ENCODE measurements around the gene PAPOLA.

The PAPOLA gene

DNA sequence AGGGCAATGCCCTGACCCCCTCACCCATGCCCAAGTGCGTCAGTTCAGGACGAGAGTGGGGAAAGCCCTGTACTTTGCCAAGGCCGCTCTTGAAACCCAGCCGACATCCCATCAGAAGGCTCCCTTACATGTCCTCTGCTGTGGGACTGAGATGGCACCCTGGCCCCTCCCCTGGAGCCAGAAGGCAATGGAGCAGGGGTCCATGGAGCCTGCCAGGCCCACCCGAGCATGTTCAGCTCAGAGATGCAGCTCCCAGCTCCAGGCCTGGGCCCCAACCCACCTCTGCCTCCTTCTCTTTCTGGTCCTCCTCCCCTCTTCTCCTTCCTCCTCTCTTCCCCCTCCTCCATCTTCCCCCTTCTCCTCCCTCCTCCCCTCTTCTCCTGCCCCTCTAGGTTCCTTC, 95.5 kb downstream of the PAPOLA start:
- DNase-seq (ENCODE audit: low read depth): no peak
- TF ChIP-seq, protein P1, sequence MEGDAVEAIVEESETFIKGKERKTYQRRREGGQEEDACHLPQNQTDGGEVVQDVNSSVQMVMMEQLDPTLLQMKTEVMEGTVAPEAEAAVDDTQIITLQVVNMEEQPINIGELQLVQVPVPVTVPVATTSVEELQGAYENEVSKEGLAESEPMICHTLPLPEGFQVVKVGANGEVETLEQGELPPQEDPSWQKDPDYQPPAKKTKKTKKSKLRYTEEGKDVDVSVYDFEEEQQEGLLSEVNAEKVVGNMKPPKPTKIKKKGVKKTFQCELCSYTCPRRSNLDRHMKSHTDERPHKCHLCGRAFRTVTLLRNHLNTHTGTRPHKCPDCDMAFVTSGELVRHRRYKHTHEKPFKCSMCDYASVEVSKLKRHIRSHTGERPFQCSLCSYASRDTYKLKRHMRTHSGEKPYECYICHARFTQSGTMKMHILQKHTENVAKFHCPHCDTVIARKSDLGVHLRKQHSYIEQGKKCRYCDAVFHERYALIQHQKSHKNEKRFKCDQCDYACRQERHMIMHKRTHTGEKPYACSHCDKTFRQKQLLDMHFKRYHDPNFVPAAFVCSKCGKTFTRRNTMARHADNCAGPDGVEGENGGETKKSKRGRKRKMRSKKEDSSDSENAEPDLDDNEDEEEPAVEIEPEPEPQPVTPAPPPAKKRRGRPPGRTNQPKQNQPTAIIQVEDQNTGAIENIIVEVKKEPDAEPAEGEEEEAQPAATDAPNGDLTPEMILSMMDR (conservative IDR thresholded peaks at IDR 0.05; ENCODE audit: low read depth, low read length): no peak
- H3K4me3 ChIP-seq (ENCODE audit: low read depth, low read length): no peak overlapping the region

DNA sequence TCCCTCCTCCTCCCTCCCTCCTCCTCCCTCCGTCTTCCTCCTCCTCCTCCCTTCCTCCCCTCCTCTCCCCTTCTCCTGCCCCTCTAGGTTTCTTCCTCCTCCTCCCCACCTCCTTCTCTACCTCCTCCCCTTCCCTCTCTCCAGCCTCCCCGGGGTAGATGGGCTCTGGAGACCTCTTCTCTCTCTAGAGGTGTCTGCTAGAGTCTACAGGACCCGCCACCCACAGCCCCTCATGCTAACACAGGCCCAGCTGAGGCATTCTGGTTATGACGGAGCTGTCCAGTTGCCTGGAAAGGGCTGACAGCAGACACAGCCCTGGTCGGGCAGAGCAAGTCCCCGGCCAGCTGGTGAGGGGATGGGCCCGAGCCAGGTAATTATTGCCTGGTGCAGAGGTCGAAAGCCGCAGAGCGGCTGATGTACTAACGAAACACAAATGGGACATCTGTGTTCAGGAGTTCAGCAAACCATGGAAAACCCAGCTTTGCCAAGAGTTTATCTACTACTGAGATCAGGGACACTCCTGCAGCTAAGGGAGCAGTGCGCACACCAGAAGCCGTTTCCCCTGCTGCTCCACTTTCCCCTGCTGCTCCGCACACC, 96.2 kb downstream of the PAPOLA start:
- TF ChIP-seq, protein P1 (conservative IDR thresholded peaks at IDR 0.05; ENCODE audit: low read depth, low read length): no peak
- DNase-seq (ENCODE audit: low read depth): no peak
- no peak overlapping the region for H3K4me3 ChIP-seq (ENCODE audit: low read depth, low read length)

DNA sequence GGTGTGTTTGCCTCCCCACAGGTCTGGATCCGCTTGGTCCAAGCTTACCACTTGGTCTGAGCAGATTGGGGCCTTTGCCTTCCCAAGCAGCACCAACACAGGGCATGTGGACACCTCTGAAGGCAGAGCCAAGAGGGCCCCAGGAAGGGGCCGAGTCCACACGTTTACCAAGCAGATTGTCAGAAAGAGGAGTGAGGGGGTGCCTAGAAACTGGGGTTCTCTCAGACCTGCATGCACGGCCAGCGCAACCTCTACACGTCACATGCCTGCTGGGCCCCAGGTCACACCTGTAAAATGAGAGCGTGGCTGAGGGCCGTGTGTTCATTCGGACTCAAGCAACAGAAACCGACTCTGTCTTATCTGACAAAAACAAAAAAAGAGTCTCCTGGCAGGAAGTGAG, 96.9 kb downstream of the PAPOLA start:
- DNase-seq (ENCODE audit: low read depth): no peak
- TF ChIP-seq, protein P1 (conservative IDR thresholded peaks at IDR 0.05; ENCODE audit: low read depth, low read length): no peak
- H3K4me3 ChIP-seq (ENCODE audit: low read depth, low read length): no peak overlapping the region

DNA sequence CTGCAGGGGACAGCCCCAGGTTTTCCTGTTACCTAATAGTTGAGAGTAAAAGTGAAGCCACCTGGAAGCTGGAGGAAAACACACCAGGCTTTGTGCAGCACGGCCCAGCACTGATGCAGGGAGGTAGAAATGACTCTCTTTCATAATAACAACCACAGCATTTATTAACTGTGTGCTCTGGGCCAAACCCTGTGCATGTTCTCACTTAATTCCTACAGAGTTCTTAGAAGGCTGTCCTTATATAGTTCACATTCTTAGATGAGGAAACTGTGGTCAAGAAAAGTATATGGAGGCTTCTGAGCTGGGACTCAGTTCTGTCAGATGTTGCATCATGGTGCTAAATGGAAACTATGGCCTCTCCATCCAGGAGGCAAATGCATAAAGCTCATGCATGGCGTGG, 100.0 kb downstream of the PAPOLA start:
- H3K4me3 ChIP-seq (ENCODE audit: low read depth, low read length): no peak overlapping the region
- TF ChIP-seq, protein P1 (conservative IDR thresholded peaks at IDR 0.05; ENCODE audit: low read depth, low read length): no peak
- no peak for DNase-seq (ENCODE audit: low read depth)

DNA sequence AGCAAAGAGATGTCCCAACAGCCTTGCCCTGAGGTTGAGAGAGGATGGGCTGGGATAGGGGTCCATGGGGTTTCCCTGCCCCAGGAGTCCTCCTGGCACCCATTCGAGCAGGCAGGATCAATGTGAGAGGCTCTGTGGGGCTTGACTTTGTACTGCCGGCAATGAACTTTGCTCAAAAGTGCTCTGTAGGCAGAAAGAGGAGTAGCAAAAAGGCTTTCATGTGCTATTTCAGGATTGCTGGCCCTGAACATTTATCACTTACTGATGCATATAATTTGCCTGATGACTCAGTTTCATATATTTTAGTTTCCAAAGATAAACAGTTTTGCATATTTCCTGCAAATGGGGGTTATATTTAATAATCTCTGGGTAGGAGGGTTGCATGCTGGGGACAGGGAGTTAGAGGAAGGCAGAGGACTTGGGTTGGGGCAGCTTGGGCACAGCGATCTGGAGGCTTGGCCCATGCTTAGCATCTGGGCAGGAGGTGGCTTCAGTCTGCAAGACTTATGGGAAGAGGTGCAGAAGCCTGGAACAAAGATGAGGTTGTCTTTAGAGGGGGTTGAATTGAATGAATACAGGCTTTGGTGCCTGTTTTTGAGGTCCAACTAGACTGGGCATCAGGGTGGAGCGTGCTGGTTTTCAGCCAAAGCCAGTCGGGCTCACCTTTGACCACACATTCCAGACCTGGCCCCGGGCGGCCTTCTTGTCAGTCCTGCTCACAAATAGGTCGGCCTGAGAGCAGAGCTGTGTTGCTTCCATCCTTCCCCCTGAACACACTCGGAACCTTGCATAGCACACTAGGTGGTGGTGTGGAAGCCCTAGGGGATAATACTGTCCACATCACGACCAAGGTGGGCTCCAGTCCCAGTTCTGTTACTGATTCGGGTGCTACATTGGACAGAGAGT, 101.4 kb downstream of the PAPOLA start:
- TF ChIP-seq, protein P1 (conservative IDR thresholded peaks at IDR 0.05; ENCODE audit: low read depth, low read length): no peak
- DNase-seq (ENCODE audit: low read depth): no peak
- no peak overlapping the region for H3K4me3 ChIP-seq (ENCODE audit: low read depth, low read length)

DNA sequence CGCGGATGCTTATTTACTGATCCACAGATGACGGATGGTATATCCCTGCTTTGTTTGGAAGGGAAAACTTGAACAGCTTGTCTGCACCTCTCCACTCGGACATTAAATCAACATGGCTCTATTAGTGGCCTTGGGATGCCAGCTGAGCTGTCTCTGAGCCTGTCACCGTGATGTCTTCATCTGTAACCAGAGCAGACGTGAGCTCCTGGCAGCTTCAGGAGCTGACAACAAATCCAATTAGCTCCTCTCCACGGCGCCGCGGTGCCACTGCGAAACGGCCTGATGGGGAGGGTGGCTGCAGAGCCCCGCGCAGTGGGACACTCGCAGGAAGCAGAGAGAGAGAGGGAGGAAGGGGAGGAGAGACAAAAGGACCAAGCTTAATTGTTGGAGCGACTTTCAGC, 112.3 kb downstream of the PAPOLA start:
- no peak overlapping the region for H3K4me3 ChIP-seq (ENCODE audit: low read depth, low read length)
- TF ChIP-seq, protein P1 (conservative IDR thresholded peaks at IDR 0.05; ENCODE audit: low read depth, low read length): no peak
- DNase-seq (ENCODE audit: low read depth): no peak
